Measurements from ENCODE around the gene PAK4.
"Not testable (repeated sequence)": the region's sequence is repeated elsewhere in the genome, so short reads cannot be mapped to it uniquely, and the experiment has no call there.

The PAK4 gene

DNA sequence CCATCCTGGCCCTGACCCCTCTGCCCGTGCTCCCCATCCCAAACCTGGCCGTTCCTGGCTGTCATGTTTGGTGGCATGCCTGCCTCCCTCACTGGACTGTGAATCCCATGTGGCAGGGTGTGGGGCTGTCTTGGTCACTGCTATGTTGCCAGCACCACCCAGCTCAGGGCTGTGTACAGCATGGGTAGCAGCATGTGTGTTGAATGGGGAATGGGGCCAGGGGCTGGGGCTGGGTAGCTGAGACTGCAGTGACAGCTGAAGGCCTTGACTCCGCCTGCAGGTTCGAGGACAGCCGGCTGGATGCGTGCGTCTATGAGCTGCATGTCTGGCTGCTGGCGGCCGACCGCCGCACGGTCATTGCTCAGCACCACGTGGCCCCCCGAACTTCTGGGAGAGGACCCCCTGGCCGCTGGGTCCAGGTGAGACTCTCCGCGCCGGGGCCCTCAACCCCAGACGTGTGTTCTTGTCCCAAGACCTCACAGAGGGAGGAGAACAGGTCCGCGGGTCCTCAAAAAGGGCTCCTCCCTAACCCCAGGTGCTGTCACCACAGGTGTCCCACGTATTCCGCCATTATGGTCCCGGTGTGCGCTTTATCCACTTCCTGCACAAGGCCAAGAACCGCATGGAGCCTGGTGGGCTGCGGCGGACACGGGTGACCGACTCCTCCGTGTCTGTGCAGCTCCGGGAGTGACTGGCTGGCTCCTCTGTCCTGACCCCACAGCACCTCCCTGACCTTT, 74.6 kb downstream of the PAK4 start:
- in situ Hi-C loops (cut with MboI; ENCODE audit: low sequenced_read_pairs), result no loop called here

GRCh38 chr19:39200803-39201115, 75.2 kb downstream of the PAK4 start:
- in situ Hi-C loops (cut with MboI; ENCODE audit: low sequenced_read_pairs), result no loop called here

DNA sequence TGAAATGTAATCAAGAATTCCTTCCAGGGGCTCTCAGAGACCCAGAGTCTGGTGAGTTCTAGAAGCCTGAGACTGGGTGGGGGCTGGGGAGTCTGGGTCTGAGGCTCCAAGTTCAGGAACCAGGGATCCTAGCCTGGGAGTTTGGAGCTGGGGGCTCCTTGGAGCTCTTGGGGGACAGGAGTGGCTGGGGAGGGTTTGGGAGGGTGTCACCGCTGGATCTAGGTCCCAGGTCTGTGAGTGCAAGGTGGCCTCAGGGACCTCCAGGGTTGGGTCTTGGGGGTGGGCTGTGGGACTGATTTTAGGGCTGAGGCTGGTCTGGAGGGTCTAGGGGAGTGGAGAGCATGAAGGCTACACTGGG, 77.4 kb downstream of the PAK4 start:
- in situ Hi-C loops (cut with MboI; ENCODE audit: low sequenced_read_pairs), result no loop called here

DNA sequence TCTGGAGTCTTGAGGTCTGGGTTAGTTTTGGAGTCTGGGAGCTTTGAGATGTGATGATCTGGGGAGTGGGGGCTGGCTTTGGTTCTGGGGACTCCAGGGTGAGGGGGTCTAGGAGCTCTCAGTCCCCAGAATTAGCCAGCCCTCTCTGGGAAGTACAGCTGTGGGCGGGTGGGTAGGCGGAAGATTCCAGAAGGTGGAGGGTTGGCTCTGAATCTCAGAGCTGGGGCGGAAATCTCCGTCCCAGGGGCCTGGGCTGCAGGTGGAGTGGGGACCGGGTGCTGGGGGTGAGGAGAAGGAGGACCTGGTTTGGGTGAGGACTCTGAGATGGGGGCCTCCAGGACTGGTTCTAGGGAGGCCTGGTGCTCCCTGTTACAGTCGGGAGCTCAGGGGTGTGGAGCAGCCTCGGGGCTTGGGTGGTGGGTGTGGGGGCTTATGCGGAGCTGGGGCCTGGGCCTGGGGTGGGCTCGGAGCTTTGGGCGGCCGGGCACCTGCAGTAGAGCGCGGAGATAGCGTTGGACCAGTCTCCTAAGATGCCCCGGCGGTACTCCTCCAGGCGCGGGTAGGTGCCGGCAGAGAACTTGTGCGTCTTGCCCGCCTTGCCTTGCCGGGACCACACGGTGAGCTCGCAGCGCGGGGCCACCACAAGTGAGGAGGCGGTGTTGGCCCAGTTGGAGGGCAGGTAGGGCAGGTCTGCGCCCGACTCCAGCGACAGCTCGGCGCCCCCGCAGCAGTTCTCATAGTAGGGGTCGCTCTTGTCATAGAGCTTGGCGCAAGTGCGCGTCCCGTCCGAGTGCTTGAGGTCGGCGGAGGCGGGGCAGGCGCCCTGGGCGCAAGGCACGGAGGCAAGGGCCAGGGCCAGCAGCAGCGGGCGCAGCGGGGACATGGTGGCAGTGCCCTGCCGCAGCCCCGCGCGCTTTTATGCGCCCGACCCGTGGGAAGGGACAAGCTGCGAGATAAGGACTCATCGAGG, 78.1 kb downstream of the PAK4 start, which contains the start of gene SYCN:
Gene SYCN (minus strand): TSS at position 892 of the 970 bp plus-strand sequence. CDS start 9 bp downstream, at position 883.
- in situ Hi-C loops (cut with MboI; ENCODE audit: low sequenced_read_pairs), result no loop called here

GRCh38 chr19:39205449-39205764, 79.8 kb downstream of the PAK4 start:
- in situ Hi-C loops (cut with MboI; ENCODE audit: low sequenced_read_pairs), result no loop called here

GRCh38 chr19:39206122-39206521, 80.5 kb downstream of the PAK4 start:
- in situ Hi-C loops (cut with MboI; ENCODE audit: low sequenced_read_pairs), result no loop called here

DNA sequence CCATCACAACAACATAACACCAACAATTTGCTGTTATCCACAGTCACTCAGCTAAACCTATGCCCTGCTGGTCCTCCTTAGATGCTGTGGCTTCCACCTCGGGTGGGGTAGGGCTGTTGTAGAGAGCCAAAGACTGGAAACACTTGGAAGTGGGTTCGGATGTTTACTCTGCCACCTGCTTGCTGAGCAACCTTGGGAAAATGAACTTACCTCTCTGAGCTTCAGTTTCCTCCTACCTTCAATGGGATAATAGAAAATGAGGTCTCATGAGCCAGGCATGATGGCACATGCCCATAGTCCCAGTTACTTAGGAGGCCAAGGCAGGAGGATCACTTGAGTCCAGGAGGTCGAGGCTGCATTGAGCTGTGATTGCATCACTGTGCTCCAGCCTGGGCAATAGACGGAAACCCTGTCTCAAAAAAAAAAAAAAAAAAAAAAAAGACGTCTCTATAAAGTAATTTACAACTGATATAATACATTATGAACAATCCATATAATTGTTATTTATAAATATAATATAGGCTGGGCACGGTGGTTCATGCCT, 81.8 kb downstream of the PAK4 start:
- in situ Hi-C loops (cut with MboI; ENCODE audit: low sequenced_read_pairs), result no loop called here

- in situ Hi-C loops (cut with MboI; ENCODE audit: low sequenced_read_pairs), result no loop called here
Measured at GRCh38 chr19:39208175-39208795, 82.7 kb downstream of the PAK4 start.

GRCh38 chr19:39209196-39209595, 83.6 kb downstream of the PAK4 start:
- in situ Hi-C loops (cut with MboI; ENCODE audit: low sequenced_read_pairs), result no loop called here

- in situ Hi-C loops (cut with MboI; ENCODE audit: low sequenced_read_pairs), result no loop called here
Measured at GRCh38 chr19:39211731-39212374, 86.3 kb downstream of the PAK4 start.

DNA sequence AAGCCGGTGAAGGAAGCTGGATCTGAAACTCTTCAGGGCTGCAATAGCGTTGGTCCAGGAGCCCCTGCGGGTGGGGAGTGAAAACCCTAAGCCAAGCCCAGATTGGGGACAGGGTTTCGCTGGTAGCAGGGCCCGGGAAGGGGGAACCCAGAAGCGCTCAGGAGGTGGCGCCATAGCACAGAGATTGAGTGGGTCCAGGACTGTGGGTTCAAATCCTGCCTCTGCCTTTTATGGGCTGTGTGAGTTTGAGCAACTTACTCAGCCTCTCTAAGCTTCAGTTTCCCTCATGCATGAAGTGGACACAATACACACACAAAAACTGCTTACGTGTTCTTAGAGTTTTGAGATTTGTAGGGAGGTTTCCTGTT, 86.8 kb downstream of the PAK4 start:
- in situ Hi-C loops (cut with MboI; ENCODE audit: low sequenced_read_pairs), result no loop called here

- in situ Hi-C loops (cut with MboI; ENCODE audit: low sequenced_read_pairs), result not testable (repeated sequence)
Measured at GRCh38 chr19:39215323-39215722, 89.7 kb downstream of the PAK4 start.

DNA sequence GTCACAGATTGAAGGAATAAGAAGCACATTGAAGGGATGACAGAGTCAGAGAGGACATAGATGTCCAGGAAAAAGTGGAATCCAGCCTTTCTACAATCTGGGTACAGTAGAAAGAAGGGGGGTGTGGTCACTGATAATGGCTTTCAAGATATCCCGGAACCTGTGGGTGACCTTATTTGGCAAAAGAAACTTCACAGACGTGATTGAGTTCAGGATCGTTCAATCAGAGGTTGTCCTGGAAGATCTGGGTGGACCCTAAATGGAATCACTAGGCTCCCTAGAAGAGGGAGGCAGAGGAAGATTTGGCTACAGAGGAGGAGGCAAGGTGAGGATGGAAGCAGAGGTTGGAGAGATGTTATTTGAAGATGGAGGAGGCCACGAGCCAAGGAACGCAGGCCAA, 91.5 kb downstream of the PAK4 start:
- in situ Hi-C loops (cut with MboI; ENCODE audit: low sequenced_read_pairs), result no loop called here

- in situ Hi-C loops (cut with MboI; ENCODE audit: low sequenced_read_pairs), result no loop called here
Measured at GRCh38 chr19:39218230-39219007, 92.8 kb downstream of the PAK4 start.

DNA sequence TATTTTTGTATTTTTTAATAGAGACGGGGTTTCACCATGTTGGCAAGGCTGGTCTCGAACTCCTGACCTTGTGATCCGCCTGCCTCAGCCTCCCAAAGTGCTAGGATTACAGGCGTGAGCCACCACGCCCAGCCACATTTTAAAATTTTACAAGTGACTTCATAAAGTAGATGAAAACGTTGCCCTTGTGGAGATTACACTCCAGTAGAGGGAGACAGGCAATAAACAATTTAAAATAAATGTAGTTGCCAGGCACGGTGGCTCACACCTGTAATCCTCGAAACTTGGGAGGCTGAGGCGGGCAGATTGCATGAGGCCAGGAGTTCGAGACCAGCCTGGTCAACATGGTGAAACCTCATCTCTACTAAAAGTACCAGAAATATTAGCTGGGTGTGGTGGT, 93.5 kb downstream of the PAK4 start:
- in situ Hi-C loops (cut with MboI; ENCODE audit: low sequenced_read_pairs), result not testable (repeated sequence)

DNA sequence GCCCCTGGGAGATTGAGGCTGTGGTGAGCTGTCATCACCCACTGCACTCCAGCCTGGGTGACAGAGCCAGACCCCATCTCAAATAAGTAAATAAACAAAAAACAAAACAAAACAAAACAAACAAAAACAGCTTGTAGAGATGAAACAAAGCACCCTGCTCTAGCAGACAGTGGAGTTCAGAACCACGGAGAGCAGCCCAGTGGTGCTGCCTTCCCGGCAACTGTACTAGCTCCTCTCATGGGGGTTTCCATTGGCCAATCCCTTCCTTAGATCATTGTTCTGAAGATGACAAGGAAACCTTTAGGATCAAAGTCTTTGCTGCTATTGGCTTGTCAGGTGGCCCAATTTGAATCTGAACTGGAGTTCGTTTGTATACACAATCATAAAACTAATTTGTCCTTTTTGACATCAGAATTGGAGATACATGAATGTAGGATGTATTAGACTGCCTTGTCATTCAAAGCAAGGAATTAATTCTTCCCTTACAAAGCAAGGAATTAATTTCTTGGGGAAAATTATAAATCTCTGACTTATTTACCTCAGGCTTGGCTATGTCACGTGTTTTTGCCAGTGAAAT, 98.2 kb downstream of the PAK4 start:
- in situ Hi-C loops (cut with MboI; ENCODE audit: low sequenced_read_pairs), result no loop called here

DNA sequence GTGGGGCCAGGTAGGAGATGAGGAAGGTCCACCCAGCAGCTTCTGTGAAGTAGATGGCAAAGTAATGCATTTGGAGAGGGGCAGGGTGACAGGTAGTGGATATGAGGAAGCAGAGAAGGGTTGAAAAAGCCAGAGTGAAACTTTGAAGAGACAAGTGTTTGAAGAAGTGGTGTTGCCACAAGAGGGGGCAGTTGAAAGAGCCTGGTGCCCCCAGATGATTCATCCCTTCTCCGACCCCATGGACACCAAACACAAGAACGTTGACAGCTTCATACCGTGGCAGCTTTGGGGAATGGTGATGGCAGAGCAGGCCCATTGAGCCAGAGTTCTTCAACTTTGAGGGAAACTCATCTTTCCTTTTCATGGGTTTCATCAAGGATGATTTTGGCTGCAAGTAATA, 99.3 kb downstream of the PAK4 start:
- in situ Hi-C loops (cut with MboI; ENCODE audit: low sequenced_read_pairs), result no loop called here
